ENCODE measurements around the gene DHX16. TPM values are rescaled to one million over a fixed set of nuclear protein-coding genes. Genes with fewer than 3 reads are reported as not detected.

The DHX16 gene
- total and polyA plus RNA-seq, 2 of the 4 experiments (the other 2 are of a cell fraction): 47.9 to 48.4 TPM

GRCh38 chr6:30615958-30616810 lies 56.6 kb downstream of the DHX16 start (continued):
- TF ChIP-seq CEBPB (IDR thresholded peaks at IDR 0.05; ENCODE audit: low read depth, low read length): no peak
- TF ChIP-seq SMC3 (IDR thresholded peaks at IDR 0.05; ENCODE audit: low read depth, low read length): no peak

GRCh38 chr6:30615219-30615957 lies 57.4 kb downstream of the DHX16 start:
- no peaks in the 10 kb centered on the region for H3K9me3 ChIP-seq (ENCODE audit: control insufficient read depth, insufficient read depth, low read length)
- in situ Hi-C loops (cut with MboI; ENCODE audit: low sequenced_read_pairs): no loop called here
- no CpG with 5 or more reads among the region's 10 CpGs for WGBS, 2 experiments (ENCODE audit: extremely low coverage in 2 of 2, insufficient read length in 1 of 2)
- peaks cover 30 to 60% of the 10 kb centered on the region in 2 experiments for H3K79me1 ChIP-seq (ENCODE audit: low read depth in 1 of 2, low read length in 2 of 2)
- dilution Hi-C loops (cut with HindIII; ENCODE audit: low sequenced_read_pairs, unreplicated experiment): no loop called here
- H4K8ac ChIP-seq (ENCODE audit: low read depth in 2 of 2, low read length in 2 of 2): peak overlapping the region; percentile 87 to 100
- H2BK15ac ChIP-seq (ENCODE audit: low read depth, low read length): no peak overlapping the region
- H2AK9ac ChIP-seq (replicated peaks; ENCODE audit: low read depth, low read length, poor library complexity): peak overlapping the region; percentile 98
- H3K4me3 ChIP-seq (ENCODE audit: insufficient read depth, low read depth, low read length): peak overlapping the region; percentile 73
- H2AK5ac ChIP-seq (ENCODE audit: low read depth, low read length): peak overlapping the region; percentile 86
- peaks cover 17% of the 10 kb centered on the region for H3K36me3 ChIP-seq (ENCODE audit: control insufficient read depth, insufficient read depth, low read length)
- peak overlapping the region; percentile 99 for H4K91ac ChIP-seq (ENCODE audit: insufficient read depth, low read depth, low read length)
- H3K9me1 ChIP-seq (ENCODE audit: insufficient read depth, low read length): peaks cover 10% of the 10 kb centered on the region
- no peak overlapping the region for H2BK20ac ChIP-seq (ENCODE audit: low read depth, low read length)
- ATAC-seq (ENCODE audit: low read depth): no peak
- POLR2A ChIA-PET (ENCODE audit: unreplicated experiment): interaction anchor here (0.5 to 1.3 kb wide), 16 partner anchors 10 to 1464 kb away, joined by 3 to 23 read pairs (median 5); partner anchors contain the start of gene ATAT1
- CTCF ChIA-PET: interaction anchor here (0.7 kb wide), 1 partner anchor 471 kb away, joined by 5 read pairs; no protein-coding TSS in a partner anchor
- H3K9ac ChIP-seq (ENCODE audit: low read depth, low read length): peak overlapping the region; percentile 99
- peak overlapping the region; percentile 92 for H2BK5ac ChIP-seq (ENCODE audit: low read depth, low read length, poor library complexity, severe bottlenecking)
- no peaks in the 10 kb centered on the region for H3K27me3 ChIP-seq (ENCODE audit: control insufficient read depth, insufficient read depth, low read length)
- peak overlapping the region; percentile 8; the same call in 1 of the 2 replicates for H2BK120ac ChIP-seq (ENCODE audit: low read depth, low read length)
- intact Hi-C loops (cut with micrococcal nuclease): no loop called here
- peaks cover 8% of the 10 kb centered on the region for H3K4me1 ChIP-seq (ENCODE audit: control insufficient read depth, insufficient read depth, low read length)
- peak overlapping the region; percentile 96 for H3K4me2 ChIP-seq (ENCODE audit: low read depth, low read length)
- peak overlapping the region; percentile 99 for H3K23ac ChIP-seq (ENCODE audit: low read depth, low read length)
- H3K4ac ChIP-seq (ENCODE audit: low read depth, low read length): peak overlapping the region; percentile 99
- peak overlapping the region; percentile 82 for H3K18ac ChIP-seq (ENCODE audit: low read depth, low read length)
- H3K56ac ChIP-seq (ENCODE audit: extremely low read depth, insufficient read depth, low read length): peak overlapping the region; percentile 100
- peak; percentile 91 for DNase-seq
- H3K14ac ChIP-seq (replicated peaks; ENCODE audit: low read depth, low read length): peak overlapping the region; percentile 99
- TF ChIP-seq RCOR1 (IDR thresholded peaks at IDR 0.05; ENCODE audit: insufficient replicate concordance, low read length): no peak
- TF ChIP-seq MAZ (IDR thresholded peaks at IDR 0.05; ENCODE audit: borderline replicate concordance, low read depth, low read length): no peak
- peak; percentile 38; the same call in 1 of the 2 replicates for TF ChIP-seq CHD1 (IDR thresholded peaks at IDR 0.05; ENCODE audit: low read depth, low read length)
- peak; percentile 95 for TF ChIP-seq POLR2A (IDR thresholded peaks at IDR 0.05; ENCODE audit: low read depth, low read length)
- H3K27ac ChIP-seq (ENCODE audit: insufficient read depth, low read length): peak overlapping the region; percentile 91
- peaks cover 44% of the 10 kb centered on the region for H4K20me1 ChIP-seq (ENCODE audit: insufficient read depth, low read length)
- BruUV-seq (replicated peaks): no TSS peak
- H2AFZ ChIP-seq (replicated peaks; ENCODE audit: low read length, poor library complexity): no peak overlapping the region
- H4K5ac ChIP-seq (ENCODE audit: low read depth, low read length): peak overlapping the region; percentile 97

All from IMR-90 (cell line).